Measurements from ENCODE around the gene CARMIL1.

The CARMIL1 gene

DNA sequence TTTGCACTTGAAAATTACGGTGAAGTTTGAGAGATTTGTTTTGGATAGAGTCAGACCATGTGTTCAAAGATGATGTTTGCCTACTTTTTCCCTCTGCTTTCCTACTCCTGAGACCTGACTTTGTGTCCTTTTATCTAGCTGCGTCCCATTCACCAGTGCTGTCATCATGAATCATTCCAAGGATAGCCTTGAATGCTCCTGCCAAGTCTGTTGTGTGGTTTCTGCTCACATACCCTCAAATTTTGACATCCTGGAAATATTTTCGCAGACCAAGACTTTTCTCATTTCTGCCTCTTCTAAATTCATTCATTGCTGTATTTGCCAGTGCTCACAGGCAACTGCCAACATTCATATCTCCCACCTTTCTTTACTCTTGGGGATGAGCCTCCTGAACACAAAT lies 197.0 kb downstream of the CARMIL1 start:
- DNase-seq (ENCODE audit: low read depth in 2 of 2) = no peak

DNA sequence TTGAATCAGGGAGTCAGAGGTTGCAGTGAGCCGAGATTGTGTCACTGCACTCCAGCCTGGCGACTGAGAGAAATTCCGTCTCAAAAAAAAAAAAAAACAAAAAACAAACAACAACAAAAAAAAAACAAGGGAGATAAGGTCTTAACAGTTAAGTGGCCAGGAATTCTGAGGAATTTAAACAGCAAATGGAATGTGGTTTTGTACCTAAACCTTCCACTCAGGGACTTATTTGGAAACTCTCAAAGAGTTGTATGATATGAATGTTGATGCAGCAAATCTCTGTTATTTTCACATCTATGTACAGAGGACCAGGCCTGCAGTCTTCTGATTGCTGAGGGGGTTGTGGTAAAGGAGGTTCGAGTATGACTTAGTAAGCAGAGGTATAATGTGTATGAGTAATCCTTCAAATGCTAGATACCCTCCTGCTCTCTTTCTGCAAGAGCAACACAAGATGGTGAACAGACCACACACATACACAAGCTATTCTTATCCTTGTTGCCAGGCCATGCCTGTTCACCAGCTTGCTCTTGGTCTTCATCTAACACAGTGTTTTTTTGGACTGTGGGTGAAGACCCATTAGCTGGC lies 197.9 kb downstream of the CARMIL1 start:
- no peak for DNase-seq (ENCODE audit: low read depth in 2 of 2)

DNA sequence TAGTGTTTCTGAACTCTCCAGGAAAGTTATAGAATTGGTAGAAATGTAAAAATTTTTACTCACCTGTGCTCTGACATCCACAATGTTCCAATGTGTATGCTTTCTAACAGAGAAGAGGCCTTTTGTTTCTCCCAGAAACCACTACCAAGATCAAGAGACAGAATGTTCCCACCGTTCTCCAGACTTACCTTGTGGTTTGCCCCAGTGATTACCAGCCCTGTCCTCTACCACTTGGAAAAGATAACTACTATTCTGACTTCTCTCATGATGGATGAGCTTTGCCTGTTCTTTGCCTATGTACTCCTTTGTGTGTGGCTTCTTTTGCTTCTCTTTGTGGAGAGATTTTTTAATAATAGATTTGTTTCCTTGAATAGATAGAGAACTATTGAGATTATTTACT lies 199.8 kb downstream of the CARMIL1 start:
- no peak for DNase-seq (ENCODE audit: low read depth in 2 of 2)

DNA sequence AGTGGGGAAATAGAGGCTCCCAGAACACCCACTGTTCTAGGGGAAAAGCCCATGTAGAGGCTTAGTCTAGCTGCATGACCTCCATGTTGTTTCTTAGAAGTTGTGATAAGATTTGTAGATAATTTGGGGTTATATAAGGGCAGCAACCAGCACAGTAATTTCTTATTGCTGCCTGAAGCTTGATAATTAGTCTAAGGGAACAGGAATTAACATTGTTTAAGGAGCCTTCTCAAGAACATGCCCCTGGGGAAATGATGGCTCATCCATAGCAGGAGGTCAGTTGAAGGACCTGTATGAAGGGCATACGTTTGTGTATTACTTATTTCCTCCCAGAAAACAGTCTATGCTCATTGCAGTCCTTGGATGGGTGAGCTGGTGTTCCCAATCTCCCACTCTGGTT lies 202.1 kb downstream of the CARMIL1 start:
- no peak for DNase-seq (ENCODE audit: low read depth in 2 of 2)

DNA sequence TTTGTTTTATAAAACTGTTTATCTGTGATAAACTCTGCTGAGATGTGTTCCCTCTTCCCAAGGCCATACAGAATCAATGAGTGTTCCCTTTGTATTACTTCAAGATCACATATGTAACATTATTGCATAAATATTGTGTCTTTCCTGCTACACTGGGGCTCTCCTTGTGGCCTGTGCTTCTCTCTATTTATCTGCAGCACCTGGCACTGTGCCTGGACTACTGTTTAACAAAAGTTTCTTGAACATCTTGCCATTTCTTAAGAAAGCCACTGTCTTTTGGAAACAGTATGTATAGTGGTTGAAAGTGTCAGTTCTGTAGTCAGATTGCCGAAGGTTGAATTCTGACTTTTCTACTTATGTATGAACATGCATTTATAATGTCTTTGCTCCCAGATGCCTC lies 203.8 kb downstream of the CARMIL1 start:
- no peak for DNase-seq (ENCODE audit: low read depth in 2 of 2)

DNA sequence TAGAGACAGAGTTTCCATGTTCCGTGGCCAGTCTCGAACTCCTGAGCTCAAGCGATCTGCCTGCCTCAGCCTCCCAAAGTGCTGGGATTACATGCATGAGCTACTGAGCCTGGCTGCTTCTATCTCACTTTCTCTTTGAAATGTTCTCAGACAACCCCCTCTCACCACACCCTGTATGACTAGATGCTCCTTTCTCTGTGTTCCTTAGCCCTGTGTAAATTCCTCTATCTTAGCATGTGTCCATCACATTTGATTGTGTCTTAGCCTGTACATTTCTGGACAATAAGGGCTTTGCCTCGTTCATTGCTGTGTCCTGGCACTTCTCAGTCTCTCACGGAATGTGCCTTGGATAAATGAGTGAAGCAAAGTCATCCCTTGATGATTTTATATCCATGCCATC lies 204.8 kb downstream of the CARMIL1 start:
- DNase-seq (ENCODE audit: low read depth in 2 of 2) = no peak

DNA sequence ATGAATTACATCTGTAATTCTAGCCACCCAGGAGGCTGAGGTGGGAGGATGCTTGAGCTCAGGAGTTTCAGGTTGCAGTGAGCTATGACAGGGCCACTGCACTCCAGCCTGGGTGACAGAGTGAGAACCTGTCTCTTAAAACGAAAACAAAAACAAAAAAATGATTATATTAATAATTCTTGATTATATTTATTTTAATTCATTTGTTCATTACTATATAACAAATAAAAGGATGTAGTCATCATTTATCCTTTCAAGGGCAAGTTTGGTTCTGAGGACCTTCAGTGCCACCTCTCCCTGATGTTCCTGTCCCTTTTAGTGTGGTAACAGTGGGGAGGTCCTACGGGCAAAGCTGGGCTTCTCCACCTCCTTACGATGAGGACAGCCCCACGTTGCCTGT lies 205.7 kb downstream of the CARMIL1 start:
- no peak for DNase-seq (ENCODE audit: low read depth in 2 of 2)

DNA sequence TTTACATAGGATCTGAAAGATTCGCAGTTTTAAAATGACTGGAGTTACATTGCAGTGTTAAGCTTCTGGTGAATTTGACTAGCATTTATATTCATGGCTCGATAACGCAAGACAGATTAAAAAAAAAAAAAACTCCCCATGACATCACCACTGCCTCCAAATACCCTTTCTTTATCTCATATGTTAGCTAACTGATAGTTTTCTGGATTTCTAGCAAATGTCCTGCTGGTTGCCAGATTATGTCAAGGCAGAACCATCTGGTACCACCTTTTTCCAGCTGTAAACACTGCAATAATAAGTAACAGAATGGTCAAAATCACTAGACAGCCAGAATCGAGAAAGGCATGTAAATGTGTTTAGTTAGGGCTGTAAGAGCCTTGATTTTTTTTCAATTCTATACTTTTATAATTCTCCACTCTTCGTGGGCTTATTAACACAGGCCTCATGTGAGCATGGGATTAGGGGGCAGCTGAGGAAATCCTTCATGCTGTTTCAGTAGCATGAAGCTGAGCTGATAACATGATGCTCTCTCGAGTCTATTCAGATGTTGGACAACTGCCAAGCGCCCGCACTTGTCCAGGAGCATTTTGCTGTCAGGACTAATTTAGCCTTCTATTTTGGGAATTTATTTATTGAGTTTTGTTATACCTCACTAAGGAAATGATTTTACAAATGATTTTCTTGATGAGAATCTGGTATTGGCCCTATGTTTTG lies 206.8 kb downstream of the CARMIL1 start:
- no peak for DNase-seq (ENCODE audit: low read depth in 2 of 2)

DNA sequence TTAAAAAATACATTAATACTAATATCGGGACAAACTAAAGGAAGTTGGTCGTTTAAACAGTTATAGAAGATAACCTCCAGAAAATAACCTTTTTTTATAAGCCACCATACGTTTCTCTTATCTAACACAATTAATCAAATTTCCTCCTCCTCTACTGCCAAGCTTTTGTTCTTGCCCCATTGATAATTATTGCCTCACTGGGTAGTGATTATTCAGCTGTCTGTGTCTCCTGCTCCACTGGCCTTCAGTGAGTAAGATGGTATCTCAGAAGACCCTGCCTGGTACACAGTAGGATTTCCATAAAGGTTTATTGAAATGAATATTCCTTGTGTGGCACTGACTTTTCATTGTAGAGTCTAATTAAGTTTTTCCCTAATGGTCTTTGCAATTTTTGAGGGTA lies 207.4 kb downstream of the CARMIL1 start:
- no peak for DNase-seq (ENCODE audit: low read depth in 2 of 2)

DNA sequence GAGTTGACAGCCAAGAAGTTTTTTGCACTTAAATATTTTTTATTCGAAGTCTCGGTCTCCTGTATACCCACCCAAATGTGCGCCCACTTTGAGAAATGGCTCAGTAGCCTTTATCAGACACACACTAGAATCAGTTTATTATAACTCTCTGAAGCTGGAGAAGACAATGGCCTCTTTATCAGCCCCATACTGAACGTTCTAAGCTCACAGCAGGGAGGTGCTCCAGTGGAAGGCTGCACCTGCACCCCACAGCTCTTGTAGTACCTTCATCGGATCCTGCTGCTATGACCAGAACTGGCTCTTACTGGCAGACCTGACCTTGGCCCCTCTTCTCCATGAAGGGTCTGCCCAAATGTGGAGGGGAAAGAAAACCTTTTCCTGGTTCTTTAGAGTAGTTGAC lies 207.8 kb downstream of the CARMIL1 start:
- DNase-seq (ENCODE audit: low read depth in 2 of 2) = no peak

DNA sequence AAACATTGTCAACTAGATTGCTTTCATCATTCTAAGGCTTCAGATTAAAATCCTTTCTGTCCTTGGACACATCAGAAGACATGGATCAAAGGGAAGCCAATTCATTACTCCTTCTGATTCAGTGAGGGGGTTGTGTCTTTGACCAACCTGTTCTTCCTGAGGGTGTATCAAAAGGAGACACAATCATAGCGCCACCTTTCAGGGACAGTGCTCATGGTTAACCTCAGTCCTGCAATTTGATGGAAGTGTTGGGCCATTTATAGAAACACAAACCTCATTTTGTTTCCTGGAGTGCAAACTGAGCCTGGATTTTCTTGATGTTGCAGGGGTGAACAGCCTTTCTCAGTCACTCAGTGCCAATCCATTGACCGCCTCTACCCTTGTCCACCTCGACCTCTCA lies 209.0 kb downstream of the CARMIL1 start:
- no peak for DNase-seq (ENCODE audit: low read depth in 2 of 2)

DNA sequence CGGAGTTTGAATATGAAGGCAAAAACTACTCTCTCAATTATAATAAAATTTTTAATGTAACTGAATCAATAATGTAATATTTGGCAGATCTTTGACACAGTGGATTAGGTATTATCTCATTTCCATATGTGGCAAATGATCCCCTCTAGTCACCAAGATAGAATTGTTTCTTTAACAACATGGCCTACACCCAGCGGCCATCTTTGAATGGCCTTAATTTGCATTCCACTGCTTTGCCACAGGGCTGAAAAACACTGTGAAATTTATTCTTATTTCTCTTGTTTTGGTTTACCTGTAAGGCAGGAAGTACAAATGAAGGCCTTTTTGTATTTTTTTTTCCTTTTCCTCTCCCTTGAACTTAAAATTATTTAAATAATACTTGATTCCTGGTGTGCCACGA lies 210.2 kb downstream of the CARMIL1 start:
- no peak for DNase-seq (ENCODE audit: low read depth in 2 of 2)

DNA sequence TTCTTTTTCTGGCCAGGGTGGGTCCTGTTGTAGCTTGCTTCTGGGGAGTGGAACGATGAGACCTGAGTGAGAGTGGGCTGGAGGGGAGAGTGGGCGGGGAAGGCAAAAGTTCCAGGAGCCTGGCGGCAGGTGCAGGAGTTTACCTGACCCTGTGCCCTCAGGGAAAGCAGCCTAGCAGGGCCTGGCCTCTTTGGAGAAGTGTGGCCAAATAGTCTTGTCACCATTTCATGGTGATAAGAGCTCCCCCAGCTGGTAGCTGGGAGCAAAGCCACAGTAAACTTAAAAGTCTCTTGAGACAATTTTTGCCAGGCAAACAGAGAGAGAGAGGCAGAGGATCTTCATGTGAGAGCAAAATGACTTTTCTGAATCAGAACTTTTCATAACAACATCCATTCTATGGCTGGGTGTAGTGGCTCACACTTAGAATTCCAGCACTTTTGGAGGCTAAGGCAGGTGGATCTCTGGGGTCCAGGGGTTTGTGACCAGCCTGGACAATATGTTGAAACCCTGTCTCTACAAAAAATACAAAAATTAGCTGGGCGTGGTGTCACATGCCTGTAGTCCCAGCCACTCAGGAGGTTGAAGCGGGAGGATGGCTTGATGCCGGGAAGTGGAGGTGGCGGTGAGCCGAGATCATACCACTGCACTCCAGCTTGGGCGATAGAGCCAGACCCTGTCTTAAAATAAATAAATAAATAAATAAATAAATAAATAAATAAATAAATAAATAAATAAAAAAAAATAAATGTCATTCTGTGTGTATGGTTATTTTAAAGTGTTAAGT lies 211.0 kb downstream of the CARMIL1 start:
- DNase-seq (ENCODE audit: low read depth in 2 of 2) = peak; percentile 44 to 50

DNA sequence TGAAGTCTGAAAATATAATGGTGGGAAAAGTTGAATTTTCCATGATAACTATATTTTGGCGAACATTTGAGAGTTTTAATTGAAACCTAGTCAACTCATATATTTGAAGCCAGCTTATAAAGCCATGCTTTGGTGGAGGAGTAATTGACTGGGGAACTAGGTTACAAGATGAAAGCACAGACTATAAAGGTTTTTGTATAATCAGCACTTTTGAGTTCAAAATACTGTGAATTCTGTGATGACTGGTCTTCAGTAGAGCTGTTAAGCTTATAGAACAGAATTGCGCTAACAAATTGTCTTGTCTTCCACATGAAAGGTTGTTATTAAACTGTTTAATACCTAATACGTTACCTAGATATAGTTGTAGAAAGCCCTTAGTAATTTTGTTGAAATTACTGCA lies 213.8 kb downstream of the CARMIL1 start:
- DNase-seq (ENCODE audit: low read depth in 2 of 2) = no peak

DNA sequence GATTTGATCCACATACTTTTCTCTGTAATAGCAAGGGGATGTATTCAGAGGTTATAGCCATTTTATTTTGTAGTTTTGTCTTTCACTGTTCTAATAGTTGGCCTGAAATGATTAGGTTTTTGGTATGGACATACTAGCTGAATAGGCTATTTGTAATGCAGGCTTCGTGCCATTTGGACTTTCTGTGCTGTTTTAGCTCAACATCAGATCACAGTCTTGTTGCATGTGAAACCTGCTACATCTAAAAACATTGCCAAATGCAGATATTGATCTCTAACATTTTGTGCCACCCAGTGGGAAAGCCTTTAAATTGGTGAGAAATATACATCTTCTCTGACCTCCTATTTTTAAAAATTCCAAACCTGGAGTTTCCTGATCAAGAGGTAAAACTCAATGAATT lies 215.3 kb downstream of the CARMIL1 start:
- DNase-seq (ENCODE audit: low read depth in 2 of 2) = no peak

DNA sequence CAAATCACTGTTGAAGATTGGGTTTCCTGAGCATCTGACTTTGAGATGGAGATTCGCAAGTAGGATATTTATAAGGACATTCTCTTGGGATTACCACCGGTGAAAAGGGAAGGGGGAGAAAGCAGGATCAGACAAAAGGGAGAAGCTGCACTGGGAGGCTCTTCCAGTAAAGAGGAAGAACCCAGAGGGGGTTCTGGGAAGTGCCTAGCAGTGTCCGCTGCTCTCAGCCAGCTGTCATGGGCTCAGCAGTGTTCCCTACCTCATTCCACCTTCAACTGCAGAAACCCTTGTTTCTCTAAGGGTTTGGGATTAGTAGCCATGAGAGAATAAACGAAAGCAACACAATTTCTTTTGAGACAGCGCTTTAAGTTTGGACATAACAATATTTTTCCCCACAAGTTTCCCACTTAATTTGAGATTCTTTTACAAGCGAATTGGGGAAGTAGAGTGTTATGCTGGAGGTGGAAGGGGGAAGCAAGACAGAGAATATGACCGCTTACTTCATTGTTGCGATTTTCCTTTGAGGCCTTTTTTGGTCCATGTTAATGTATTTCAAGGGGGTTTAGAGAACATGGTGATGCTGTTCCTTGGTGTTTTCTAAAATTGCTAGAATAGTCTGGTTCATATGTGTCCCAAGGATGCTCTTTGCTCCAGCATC lies 218.3 kb downstream of the CARMIL1 start:
- DNase-seq (ENCODE audit: low read depth in 2 of 2) = no peak

DNA sequence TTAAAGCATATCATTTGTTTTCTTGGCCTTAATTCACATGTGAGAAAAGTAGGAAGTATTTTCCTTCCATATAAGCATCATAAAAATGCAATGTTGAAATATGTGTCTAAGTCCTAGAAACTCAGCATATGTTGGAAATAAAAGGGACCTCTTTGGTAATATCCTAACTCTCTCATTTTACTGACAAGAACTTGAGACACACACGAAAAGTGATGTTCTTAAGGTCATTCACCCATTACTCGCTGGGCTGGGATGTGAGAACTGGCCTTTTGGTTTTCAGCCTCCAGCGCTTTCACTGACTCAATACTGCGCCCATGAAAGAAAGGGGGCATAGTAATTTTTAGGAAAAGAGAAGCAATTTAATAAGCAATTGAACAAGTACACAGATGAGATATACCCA lies 219.3 kb downstream of the CARMIL1 start:
- no peak for DNase-seq (ENCODE audit: low read depth in 2 of 2)

DNA sequence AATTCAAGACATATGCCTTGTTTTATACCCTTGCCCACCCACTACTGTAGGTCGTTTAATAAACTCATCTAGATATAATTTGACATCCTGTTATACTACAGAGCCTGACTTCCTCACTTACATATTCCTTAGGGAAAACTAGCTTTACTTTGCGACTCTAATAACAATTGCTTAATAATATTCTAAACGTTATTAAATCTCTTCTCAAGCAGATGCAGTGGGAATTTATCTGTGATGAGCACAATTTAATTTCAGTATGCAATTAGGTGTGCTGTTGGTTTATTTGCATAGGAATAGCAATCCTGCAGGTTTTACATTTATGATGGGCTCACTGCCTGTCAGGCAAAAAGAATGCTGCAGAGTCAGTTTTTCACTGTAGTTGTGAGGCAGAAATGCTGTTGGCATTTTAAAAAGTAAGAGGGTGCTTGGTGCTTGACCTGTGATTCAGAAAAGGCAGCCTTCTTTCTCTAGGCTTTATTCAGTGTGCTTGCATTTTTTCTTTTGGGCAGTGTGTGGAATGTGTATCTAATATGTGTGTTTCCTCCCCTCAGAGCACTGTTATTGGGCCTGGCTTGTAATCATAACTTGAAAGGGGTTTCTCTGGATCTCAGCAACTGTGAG lies 220.6 kb downstream of the CARMIL1 start:
- DNase-seq (ENCODE audit: low read depth in 2 of 2) = no peak

DNA sequence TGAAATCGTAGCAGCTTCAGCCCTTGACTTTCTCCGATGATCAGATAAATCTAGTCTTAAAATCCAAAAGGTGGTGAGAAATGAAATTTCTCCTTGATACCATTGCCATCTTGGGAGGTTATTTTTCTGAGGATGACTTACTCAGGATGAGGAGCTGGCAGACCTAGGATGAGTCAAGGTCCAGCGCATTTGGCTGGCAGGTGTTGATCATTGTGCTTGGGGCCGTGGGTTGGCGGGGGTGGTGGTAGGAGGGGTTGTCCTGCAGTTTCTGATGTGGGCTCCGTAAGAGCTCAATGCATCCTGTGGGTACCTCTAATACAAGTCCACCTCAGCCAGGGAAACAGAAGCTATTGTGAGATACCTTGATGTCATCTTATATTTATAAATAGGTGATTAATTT lies 224.5 kb downstream of the CARMIL1 start:
- DNase-seq (ENCODE audit: low read depth in 2 of 2) = no peak

DNA sequence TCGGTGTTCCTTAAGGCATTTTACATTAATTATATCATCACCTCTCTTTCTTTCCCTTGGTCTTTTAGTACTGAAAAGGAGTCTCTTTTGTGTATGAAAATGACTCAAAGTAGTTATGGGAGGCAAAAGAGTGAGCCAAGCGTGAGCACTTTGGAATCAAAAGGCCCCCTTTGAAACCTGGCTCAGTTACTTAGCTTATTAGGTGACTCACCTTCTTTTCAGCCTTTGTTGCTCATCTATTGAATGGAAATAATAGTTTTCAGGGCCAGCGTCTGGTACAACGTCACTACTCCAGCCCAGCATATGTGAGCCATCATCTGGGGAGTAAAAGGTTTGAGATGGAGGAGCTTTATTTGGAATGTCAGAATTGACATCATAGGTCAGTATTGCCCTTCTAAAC lies 225.5 kb downstream of the CARMIL1 start:
- no peak for DNase-seq (ENCODE audit: low read depth in 2 of 2)

DNA sequence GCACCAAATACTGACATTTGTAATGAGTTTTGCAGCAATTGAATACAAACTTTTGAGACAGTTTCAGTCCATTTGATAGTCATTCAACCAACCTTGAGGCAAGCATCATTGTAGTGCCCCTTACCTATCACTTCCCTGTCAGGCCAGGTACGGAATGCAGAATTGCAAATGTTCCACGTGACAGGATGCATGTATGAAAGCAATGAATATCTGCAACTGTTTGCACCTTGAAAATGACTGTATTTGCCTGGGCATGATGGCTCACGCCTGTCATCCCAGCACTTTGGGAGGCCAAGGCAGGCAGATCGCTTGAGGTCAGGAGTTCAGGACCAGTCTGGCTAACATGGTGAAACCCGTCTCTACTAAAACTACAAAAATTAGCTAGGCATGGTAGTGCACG lies 226.8 kb downstream of the CARMIL1 start:
- no peak for DNase-seq (ENCODE audit: low read depth in 2 of 2)

DNA sequence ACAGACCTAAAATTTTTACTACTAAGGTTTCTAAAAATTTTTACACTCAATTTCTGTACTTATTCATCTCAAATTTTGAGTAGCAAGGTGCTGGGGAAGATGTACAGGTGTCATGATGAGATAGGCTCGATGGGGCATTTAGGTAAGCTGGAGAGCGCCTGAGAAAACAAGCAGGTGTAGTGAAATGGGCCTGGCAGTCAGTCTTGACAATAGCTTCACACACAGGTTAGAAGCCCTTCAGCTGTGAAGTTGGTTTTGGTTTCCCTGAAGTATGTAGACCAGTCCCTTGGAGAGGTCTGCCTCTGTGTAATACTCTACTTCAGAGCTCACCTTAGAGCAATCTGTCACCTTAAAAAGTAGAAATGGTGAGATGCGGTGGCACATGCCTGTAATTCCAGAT lies 228.9 kb downstream of the CARMIL1 start:
- DNase-seq (ENCODE audit: low read depth in 2 of 2) = no peak
